ENCODE data around the gene USP30. TPM values are rescaled to one million over a fixed set of nuclear protein-coding genes. Genes with fewer than 3 reads are reported as not detected.

Gene USP30
- total RNA-seq, 1 donor from 2014 or later, result 13.0 TPM

GRCh38 chr12:109065154-109065852, 12.9 kb downstream of the USP30 start:
- no peak overlapping the region for H3K4me3 ChIP-seq (ENCODE audit: low read depth, low read length)
- TF ChIP-seq, protein P1, sequence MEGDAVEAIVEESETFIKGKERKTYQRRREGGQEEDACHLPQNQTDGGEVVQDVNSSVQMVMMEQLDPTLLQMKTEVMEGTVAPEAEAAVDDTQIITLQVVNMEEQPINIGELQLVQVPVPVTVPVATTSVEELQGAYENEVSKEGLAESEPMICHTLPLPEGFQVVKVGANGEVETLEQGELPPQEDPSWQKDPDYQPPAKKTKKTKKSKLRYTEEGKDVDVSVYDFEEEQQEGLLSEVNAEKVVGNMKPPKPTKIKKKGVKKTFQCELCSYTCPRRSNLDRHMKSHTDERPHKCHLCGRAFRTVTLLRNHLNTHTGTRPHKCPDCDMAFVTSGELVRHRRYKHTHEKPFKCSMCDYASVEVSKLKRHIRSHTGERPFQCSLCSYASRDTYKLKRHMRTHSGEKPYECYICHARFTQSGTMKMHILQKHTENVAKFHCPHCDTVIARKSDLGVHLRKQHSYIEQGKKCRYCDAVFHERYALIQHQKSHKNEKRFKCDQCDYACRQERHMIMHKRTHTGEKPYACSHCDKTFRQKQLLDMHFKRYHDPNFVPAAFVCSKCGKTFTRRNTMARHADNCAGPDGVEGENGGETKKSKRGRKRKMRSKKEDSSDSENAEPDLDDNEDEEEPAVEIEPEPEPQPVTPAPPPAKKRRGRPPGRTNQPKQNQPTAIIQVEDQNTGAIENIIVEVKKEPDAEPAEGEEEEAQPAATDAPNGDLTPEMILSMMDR (conservative IDR thresholded peaks at IDR 0.05; ENCODE audit: low read depth, low read length), result no peak
- DNase-seq (ENCODE audit: low read depth), result no peak

GRCh38 chr12:109065853-109066193, 13.4 kb downstream of the USP30 start:
- no peak for DNase-seq (ENCODE audit: low read depth)
- TF ChIP-seq, protein P1 (conservative IDR thresholded peaks at IDR 0.05; ENCODE audit: low read depth, low read length), result no peak
- no peak overlapping the region for H3K4me3 ChIP-seq (ENCODE audit: low read depth, low read length)

DNA sequence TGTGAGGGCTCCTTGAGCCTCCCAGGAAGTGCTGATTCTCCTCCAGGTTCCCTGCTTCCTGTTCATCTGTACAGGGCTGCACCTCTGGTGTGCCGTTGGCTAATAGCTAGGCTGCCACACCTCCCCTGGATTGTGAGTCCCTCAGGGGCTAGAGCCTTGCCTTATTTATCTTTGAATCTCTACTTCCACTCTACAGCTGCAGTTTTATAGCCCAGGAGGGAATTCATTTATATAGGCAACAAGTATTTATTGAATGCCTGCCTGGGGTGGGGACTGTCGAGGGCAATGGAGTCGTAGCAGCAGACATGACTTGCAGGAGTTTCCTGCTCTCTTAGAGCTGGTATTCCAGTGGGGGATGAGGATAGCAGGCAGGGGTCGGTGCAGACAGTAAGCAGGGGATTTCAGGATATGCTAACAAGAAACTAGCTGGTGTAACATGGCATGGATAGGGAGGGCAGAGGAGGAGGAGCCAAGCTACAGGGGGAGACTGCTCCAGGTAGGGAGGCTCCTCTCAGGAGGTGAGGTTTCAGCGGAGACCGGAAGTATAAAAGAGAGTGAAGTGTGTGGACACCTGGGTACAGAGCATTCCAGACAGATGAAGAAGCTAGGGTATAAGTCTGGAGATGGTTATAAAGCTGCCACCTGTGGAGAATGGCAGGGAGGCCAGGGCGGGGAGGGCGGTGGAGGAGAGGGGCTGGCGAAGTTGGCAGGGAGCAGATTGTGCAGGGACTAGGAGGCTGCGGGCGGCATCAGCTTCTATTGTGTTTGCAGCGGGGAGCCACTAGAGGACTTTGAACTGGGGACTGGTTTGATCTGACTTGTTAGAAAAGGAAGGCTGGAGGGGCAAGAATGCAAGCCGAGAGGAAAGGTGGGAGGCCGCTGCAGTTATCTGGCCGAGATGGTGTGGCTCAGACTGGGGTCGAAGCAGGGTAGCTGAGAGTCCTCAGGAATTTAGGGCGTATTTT, 17.2 kb downstream of the USP30 start:
- no peak for DNase-seq (ENCODE audit: low read depth)
- TF ChIP-seq, protein P1 (conservative IDR thresholded peaks at IDR 0.05; ENCODE audit: low read depth, low read length), result no peak
- no peak overlapping the region for H3K4me3 ChIP-seq (ENCODE audit: low read depth, low read length)

GRCh38 chr12:109074866-109075265, 22.5 kb downstream of the USP30 start:
- no peak for DNase-seq (ENCODE audit: low read depth)
- TF ChIP-seq, protein P1 (conservative IDR thresholded peaks at IDR 0.05; ENCODE audit: low read depth, low read length), result no peak
- no peak overlapping the region for H3K4me3 ChIP-seq (ENCODE audit: low read depth, low read length)

- DNase-seq (ENCODE audit: low read depth), result no peak
- TF ChIP-seq, protein P1 (conservative IDR thresholded peaks at IDR 0.05; ENCODE audit: low read depth, low read length), result no peak
- H3K4me3 ChIP-seq (ENCODE audit: low read depth, low read length), result no peak overlapping the region
Measured at GRCh38 chr12:109082751-109083150, 30.4 kb downstream of the USP30 start.

DNA sequence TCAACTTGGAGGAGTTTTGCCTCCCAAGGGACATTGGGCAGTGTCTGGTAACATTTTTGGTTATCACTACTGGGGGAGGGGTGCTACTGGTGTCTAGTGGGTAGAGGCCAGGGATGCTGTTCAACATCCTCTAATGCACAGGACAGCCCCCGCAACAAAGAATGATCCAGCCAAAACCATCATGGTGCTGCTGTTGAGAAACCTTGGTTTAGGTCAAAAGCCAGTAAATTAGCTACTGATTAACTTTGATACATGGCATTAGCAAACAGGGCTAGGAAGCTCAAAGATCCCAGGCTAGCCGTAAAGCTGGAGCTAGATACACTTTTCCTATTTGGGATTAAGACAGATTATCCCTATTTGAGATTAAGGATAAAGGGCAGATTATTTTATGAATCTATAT, 32.0 kb downstream of the USP30 start:
- TF ChIP-seq, protein P1 (conservative IDR thresholded peaks at IDR 0.05; ENCODE audit: low read depth, low read length), result no peak

More for the DNA sequence above, 32.0 kb downstream of the USP30 start:
- H3K4me3 ChIP-seq (ENCODE audit: low read depth, low read length), result no peak overlapping the region
- no peak for DNase-seq (ENCODE audit: low read depth)
